A673 (cell line): Measurements from ENCODE around the gene TSPAN7. TPM values are rescaled to one million over a fixed set of nuclear protein-coding genes. Genes with fewer than 3 reads are reported as not detected.

ENCODE experiments used
- BruUV-seq: library from RNA; stranded (reverse); fragments of 400-500 nt; replicated peaks from 2 replicates; lab custom pipeline; 2021; lab: Mats Ljungman, UMichigan
- CTCF ChIA-PET: fragments of 300-600 bp; sonication (Branson Sonifier 250); formaldehyde crosslinking; loops from one replicate; lab custom pipeline; 2022; ENCODE audit warnings: antibody characterized with exemption; lab: Charles Lee
- POLR2A ChIA-PET: fragments of 300-600 bp; sonication (Branson Sonifier 250); formaldehyde crosslinking; loops from one replicate; lab custom pipeline; 2022; ENCODE audit warnings: antibody characterized with exemption; ENCODE audit not compliant: low non-redundant PET; lab: Charles Lee
- DNase-seq: peaks from one replicate; pipeline ENCODE4 v3.0.0-alpha.2; 2015; ENCODE audit warnings: low spot score
- H3K27ac ChIP-seq: fragments of 200-600 bp; sonication (generic); 2 replicates; pipeline ENCODE4 v1.5.1; 2016; ENCODE audit warnings: mixed run types, low read depth, mild to moderate bottlenecking, mixed read lengths, antibody characterized with exemption, low read length; ENCODE audit not compliant: poor library complexity, severe bottlenecking
- H3K27me3 ChIP-seq: fragments of 200-600 bp; sonication (generic); replicated peaks from 2 replicates; pipeline ENCODE4 v1.6.1; 2017; ENCODE audit warnings: mixed run types, low read depth, mild to moderate bottlenecking, mixed read lengths, antibody characterized with exemption, low read length; ENCODE audit not compliant: insufficient read depth, poor library complexity
- H3K36me3 ChIP-seq: fragments of 200-600 bp; sonication (generic); 2 replicates; pipeline ENCODE4 v1.6.1; 2016; ENCODE audit warnings: mixed run types, mild to moderate bottlenecking, mixed read lengths, antibody characterized with exemption, low read length; ENCODE audit not compliant: insufficient read depth, poor library complexity, severe bottlenecking
- H3K4me1 ChIP-seq: fragments of 200-600 bp; sonication (generic); 2 replicates; pipeline ENCODE4 v1.6.1; 2017; ENCODE audit warnings: mixed run types, mild to moderate bottlenecking, mixed read lengths, antibody characterized with exemption, low read length; ENCODE audit not compliant: insufficient read depth, poor library complexity, severe bottlenecking
- H3K4me3 ChIP-seq: fragments of 200-600 bp; sonication (generic); 2 replicates; pipeline ENCODE4 v1.5.1; 2016; ENCODE audit warnings: low read depth, mixed run types, mild to moderate bottlenecking, mixed read lengths, low read length; ENCODE audit not compliant: poor library complexity, severe bottlenecking
- H3K9me3 ChIP-seq: fragments of 200-600 bp; sonication (generic); 2 replicates; pipeline ENCODE4 v1.6.1; 2016; ENCODE audit warnings: mixed run types, low read depth, mild to moderate bottlenecking, mixed read lengths, antibody characterized with exemption, low read length; ENCODE audit not compliant: poor library complexity, severe bottlenecking
- EZH2 ChIP-seq: fragments of 200-600 bp; sonication (generic); IDR thresholded peaks from 2 replicates; pipeline ENCODE4 v1.6.1; 2017; ENCODE audit warnings: borderline replicate concordance, low read depth, mild to moderate bottlenecking, mixed read lengths, antibody characterized with exemption, low read length; ENCODE audit not compliant: poor library complexity, severe bottlenecking
- intact Hi-C: fragments of 100-400 bp; cut with micrococcal nuclease; formaldehyde crosslinking; loops from one replicate; pipeline ENCODE4 v1.10.0; 2022; ENCODE audit not compliant: unreplicated experiment
- total RNA-seq: library from RNA; stranded (reverse); gene quantifications from 2 replicates; pipeline ENCODE4 v1.2.3, GENCODE V29; 2021
- TF ChIP-seq, protein P1 (sequence below): fragments of 300-800, 200-600 bp; sonication (generic); conservative IDR thresholded peaks from 2 replicates; pipeline ENCODE4 v1.5.1; 2017; ENCODE audit warnings: low read depth, mild to moderate bottlenecking, antibody characterized with exemption, low read length, moderate library complexity, mixed read lengths

TSPAN7 gene
- total RNA-seq, 1 experiment from 2014 or later, result 0.26 TPM

DNA sequence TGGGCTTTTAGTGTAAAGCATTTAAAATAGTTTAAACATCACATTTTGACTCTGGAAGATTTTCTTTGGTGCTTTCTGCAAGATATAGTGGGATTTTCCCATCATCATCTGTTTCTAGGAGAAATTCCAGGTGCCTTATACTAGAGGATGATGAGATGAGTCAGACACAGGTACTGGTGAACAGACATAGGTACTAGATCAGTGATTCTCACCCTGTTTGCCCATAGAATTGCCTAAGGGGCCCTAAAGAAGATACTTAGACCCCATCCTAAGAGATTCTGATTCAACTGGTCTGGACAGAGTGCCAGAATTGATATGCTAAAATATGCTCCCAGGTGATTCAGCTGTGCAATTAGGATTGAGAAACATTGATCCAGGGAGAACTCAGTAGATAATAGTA, 9.7 kb downstream of the TSPAN7 start:
- ChIA-PET CTCF (no interaction called here), POLR2A (no interaction called here)
- no TSS peak for BruUV-seq
- intact Hi-C loops, result no loop called here
- H3K4me1 ChIP-seq, result no peaks in the 10 kb centered on the region
- no peak for TF ChIP-seq EZH2
- TF ChIP-seq, protein P1, sequence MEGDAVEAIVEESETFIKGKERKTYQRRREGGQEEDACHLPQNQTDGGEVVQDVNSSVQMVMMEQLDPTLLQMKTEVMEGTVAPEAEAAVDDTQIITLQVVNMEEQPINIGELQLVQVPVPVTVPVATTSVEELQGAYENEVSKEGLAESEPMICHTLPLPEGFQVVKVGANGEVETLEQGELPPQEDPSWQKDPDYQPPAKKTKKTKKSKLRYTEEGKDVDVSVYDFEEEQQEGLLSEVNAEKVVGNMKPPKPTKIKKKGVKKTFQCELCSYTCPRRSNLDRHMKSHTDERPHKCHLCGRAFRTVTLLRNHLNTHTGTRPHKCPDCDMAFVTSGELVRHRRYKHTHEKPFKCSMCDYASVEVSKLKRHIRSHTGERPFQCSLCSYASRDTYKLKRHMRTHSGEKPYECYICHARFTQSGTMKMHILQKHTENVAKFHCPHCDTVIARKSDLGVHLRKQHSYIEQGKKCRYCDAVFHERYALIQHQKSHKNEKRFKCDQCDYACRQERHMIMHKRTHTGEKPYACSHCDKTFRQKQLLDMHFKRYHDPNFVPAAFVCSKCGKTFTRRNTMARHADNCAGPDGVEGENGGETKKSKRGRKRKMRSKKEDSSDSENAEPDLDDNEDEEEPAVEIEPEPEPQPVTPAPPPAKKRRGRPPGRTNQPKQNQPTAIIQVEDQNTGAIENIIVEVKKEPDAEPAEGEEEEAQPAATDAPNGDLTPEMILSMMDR, result no peak
- DNase-seq, result no peak
- no peak overlapping the region for H3K4me3 ChIP-seq
- H3K27me3 ChIP-seq, result peaks cover 6% of the 10 kb centered on the region
- no peaks in the 10 kb centered on the region for H3K36me3 ChIP-seq
- H3K9me3 ChIP-seq, result no peaks in the 10 kb centered on the region
- H3K27ac ChIP-seq, result no peak overlapping the region

- no peaks in the 10 kb centered on the region for H3K36me3 ChIP-seq
- no peak overlapping the region for H3K4me3 ChIP-seq
- TF ChIP-seq EZH2, result no peak
- TF ChIP-seq, protein P1, result no peak
- DNase-seq, result no peak
- BruUV-seq, result no TSS peak
- intact Hi-C loops, result no loop called here
- no peaks in the 10 kb centered on the region for H3K27me3 ChIP-seq
- CTCF ChIA-PET, result no interaction called here
- POLR2A ChIA-PET, result no interaction called here
- H3K4me1 ChIP-seq, result no peaks in the 10 kb centered on the region
- H3K9me3 ChIP-seq, result no peaks in the 10 kb centered on the region
- no peak overlapping the region for H3K27ac ChIP-seq
Measured at GRCh38 chrX:38574858-38575257, 13.5 kb downstream of the TSPAN7 start.

GRCh38 chrX:38575888-38576287, 14.5 kb downstream of the TSPAN7 start:
- intact Hi-C loops, result no loop called here
- POLR2A ChIA-PET, result no interaction called here
- no TSS peak for BruUV-seq
- Histone ChIP-seq H3K9me3 (no peaks in the 10 kb centered on the region), H3K36me3 (no peaks in the 10 kb centered on the region), H3K27ac (no peak overlapping the region), H3K4me1 (no peaks in the 10 kb centered on the region), H3K4me3 (no peak overlapping the region), H3K27me3 (no peaks in the 10 kb centered on the region)
- TF ChIP-seq, protein P1, result no peak
- no peak for TF ChIP-seq EZH2
- no peak for DNase-seq
- CTCF ChIA-PET, result no interaction called here
